IPS-18a (cell line): ENCODE measurements around the gene ACBD6.

Source experiments
- H3K27ac ChIP-seq: one replicate; pipeline ENCODE4 v1.5.1; 2013; ENCODE audit warnings: low read length
- H3K27me3 ChIP-seq: one replicate; pipeline ENCODE4 v1.6.1; 2013; ENCODE audit warnings: mild to moderate bottlenecking, low read length; ENCODE audit not compliant: control insufficient read depth, insufficient read depth
- H3K36me3 ChIP-seq: one replicate; pipeline ENCODE4 v1.6.1; 2013; ENCODE audit warnings: low read depth, low read length; ENCODE audit not compliant: control insufficient read depth
- H3K4me1 ChIP-seq: one replicate; pipeline ENCODE4 v1.6.1; 2013; ENCODE audit warnings: low read depth, low read length; ENCODE audit not compliant: control insufficient read depth
- H3K4me3 ChIP-seq: one replicate; pipeline ENCODE4 v1.5.1; 2013; ENCODE audit warnings: low read length
- H3K9ac ChIP-seq: one replicate; pipeline ENCODE4 v1.6.1; 2013; ENCODE audit warnings: mild to moderate bottlenecking, low read length, moderate library complexity
- H3K9me3 ChIP-seq: one replicate; pipeline ENCODE4 v1.6.1; 2013; ENCODE audit warnings: low read depth, low read length; ENCODE audit not compliant: control insufficient read depth

ACBD6 gene

DNA sequence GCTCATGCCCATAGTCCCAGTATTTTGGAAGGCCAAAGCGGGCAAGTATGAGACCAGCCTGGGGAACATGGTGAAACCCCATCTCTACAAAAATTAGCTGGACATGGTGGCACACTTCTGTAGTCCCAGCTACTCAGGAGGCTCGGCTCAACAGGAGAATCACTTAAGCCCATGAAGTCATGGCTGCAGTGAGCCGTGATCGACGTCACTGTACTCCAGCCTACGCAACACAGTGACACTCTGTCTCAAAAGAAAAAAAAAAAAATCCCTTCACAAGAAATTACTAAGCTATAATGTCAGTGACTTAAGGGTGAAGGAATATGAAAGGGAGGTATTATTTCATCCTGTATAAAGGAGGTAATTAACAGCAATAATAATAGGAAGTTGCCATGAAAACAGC, 99.8 kb downstream of the ACBD6 start:
- Histone ChIP-seq H3K4me1 (no peaks in the 10 kb centered on the region), H3K9ac (no peak overlapping the region), H3K27me3 (no peaks in the 10 kb centered on the region), H3K4me3 (no peak overlapping the region), H3K36me3 (no peaks in the 10 kb centered on the region), H3K27ac (no peak overlapping the region), H3K9me3 (no peaks in the 10 kb centered on the region)

DNA sequence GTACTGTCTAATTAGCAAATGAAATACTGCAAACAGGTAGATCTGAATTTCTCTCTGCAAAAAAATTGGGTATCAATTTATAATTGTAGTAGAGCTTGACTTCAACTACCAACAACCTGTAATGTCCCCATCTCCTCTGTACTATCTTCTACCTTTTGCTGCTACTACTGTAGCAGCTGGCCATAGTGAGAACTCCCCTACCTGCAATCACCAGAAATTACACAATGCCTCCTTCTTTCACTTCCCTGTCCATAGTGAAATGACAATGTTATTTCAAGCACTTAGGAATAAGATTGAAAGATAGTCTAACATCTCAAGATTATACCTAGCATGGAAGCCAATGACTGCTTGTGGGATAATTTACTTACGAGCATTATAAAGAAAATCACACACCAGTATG, 100.4 kb downstream of the ACBD6 start:
- Histone ChIP-seq H3K4me1 (no peaks in the 10 kb centered on the region), H3K4me3 (no peak overlapping the region), H3K27ac (no peak overlapping the region), H3K9ac (no peak overlapping the region), H3K9me3 (no peaks in the 10 kb centered on the region), H3K36me3 (no peaks in the 10 kb centered on the region), H3K27me3 (no peaks in the 10 kb centered on the region)

DNA sequence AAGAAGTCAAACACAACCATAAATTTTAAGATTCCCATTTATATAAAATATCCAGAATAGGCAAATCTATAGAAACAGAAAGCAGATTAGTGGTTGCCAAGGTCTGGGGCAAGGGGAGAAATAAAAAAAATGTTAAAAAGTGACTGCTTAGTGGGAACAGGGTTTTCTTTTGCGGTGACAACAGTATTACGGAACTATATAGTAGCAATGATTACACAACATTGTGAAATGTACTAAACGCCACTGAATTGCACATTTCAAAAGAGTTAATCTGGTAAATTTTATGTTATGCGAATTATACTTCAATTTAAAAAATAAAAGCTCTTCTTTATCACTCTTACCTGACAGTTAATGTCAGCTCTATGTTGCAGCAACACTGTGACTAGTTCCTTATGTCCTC, 105.2 kb downstream of the ACBD6 start:
- Histone ChIP-seq H3K9me3 (no peaks in the 10 kb centered on the region), H3K27ac (no peak overlapping the region), H3K27me3 (no peaks in the 10 kb centered on the region), H3K4me3 (no peak overlapping the region), H3K9ac (no peak overlapping the region), H3K36me3 (no peaks in the 10 kb centered on the region), H3K4me1 (no peaks in the 10 kb centered on the region)

DNA sequence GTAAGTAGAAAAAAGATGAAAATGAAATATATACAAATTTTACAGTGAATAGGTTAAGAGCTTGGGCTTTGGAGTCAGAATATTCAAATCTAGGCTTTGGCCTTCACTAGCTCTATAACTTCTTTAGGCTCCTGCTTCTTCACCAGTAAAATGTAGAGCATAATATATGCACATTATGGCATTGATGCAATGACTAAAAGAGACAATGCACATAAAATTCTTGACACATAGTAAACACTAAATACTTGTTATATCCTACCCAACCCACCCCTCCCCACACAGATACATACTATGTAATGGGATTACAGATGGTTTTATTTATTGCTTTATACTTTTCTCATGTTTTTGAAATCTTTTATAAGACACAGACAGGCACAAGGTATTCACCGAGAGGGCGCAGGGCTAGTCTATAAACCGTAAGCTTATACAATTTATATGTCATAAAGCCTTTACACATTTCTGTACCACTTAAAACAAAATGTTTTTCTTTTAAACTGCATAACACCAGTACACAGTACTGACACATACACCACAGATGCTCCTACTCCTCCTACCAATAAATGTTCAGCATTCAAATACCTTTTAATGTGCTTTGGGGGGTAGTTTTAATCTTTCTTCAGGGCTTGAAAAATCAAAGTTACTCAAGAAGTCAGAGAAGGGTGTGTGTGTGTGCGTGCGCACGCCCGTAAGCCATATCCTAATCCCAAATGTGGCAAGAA, 109.8 kb downstream of the ACBD6 start:
- Histone ChIP-seq H3K4me3 (no peak overlapping the region), H3K9ac (no peak overlapping the region), H3K27me3 (no peaks in the 10 kb centered on the region), H3K27ac (no peak overlapping the region), H3K4me1 (no peaks in the 10 kb centered on the region), H3K9me3 (no peaks in the 10 kb centered on the region), H3K36me3 (no peaks in the 10 kb centered on the region)

DNA sequence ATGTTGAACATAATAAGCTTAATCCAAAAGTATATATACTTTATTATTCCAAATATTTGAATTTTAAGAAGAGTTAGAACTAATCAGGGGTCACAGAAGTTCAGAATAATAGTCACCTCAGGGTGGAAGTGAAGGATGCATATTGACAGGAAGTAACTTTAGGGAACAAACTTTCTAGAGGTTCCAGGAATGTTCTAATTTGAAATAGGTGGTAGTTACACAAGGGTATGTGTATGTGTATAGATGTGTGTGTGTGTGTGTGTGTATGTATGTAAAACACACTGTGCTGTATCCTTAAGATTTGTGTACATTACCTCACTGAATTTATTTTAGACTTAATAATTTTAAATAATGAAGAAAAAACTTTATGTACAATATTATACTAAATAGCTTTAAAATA, 110.4 kb downstream of the ACBD6 start:
- H3K9ac ChIP-seq, result no peak overlapping the region
- no peaks in the 10 kb centered on the region for H3K27me3 ChIP-seq
- no peak overlapping the region for H3K27ac ChIP-seq
- H3K4me3 ChIP-seq, result no peak overlapping the region
- no peaks in the 10 kb centered on the region for H3K9me3 ChIP-seq
- H3K36me3 ChIP-seq, result no peaks in the 10 kb centered on the region
- H3K4me1 ChIP-seq, result no peaks in the 10 kb centered on the region

DNA sequence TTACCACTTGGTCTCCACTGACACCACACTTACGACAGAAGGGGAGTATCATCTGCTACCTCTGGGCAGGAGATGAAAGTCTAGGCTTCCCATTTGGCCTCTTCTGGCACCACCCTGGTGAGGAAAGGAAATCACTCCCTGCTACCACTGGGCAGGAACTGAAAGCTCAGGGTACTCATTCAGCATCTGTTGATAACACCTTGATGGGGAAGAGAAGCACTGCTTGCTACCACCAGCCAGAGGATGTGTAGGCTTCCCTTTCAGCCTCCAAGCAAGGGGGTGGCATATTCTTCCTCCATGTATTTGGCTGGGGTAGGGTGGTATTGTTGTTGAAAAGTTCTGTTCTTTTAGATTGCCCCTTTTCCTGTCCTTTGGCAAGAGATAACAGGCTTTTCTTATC, 115.0 kb downstream of the ACBD6 start:
- H3K4me3 ChIP-seq, result no peak overlapping the region
- H3K36me3 ChIP-seq, result no peaks in the 10 kb centered on the region
- H3K4me1 ChIP-seq, result no peaks in the 10 kb centered on the region
- no peaks in the 10 kb centered on the region for H3K27me3 ChIP-seq
- H3K9ac ChIP-seq, result no peak overlapping the region
- peaks cover 7% of the 10 kb centered on the region for H3K9me3 ChIP-seq
- no peak overlapping the region for H3K27ac ChIP-seq

DNA sequence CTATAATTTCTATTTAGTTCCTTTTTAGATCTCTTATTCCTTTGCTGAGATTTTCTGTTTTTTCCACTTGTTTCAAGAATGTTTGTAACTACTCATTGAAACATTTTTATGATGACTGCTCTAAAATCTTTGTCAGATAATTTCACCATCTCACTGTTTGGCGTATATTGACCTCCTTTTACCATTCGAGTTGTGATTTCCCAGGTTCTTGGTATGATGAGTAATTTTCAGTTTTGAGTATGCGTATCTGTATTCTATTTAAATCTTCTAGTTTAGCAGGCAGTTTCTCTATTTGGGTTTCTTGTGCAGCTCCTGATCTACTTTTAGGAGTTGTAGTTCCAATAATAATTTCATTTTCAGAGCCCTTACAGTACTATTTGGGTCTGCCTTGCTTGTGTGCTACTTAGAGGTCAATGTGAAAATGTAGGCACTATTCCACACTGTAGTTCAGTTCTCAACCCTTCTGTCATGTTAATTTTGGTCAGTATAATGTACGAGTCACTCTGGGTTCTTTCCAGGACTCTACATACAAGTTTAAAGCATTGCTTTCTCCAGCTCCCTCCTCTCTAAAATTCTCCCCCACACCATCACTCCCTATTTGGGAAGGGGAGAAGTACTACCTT, 115.5 kb downstream of the ACBD6 start:
- no peaks in the 10 kb centered on the region for H3K27me3 ChIP-seq
- no peaks in the 10 kb centered on the region for H3K4me1 ChIP-seq
- H3K9me3 ChIP-seq, result peaks cover 10% of the 10 kb centered on the region
- H3K9ac ChIP-seq, result no peak overlapping the region
- no peak overlapping the region for H3K27ac ChIP-seq
- no peak overlapping the region for H3K4me3 ChIP-seq
- no peaks in the 10 kb centered on the region for H3K36me3 ChIP-seq

DNA sequence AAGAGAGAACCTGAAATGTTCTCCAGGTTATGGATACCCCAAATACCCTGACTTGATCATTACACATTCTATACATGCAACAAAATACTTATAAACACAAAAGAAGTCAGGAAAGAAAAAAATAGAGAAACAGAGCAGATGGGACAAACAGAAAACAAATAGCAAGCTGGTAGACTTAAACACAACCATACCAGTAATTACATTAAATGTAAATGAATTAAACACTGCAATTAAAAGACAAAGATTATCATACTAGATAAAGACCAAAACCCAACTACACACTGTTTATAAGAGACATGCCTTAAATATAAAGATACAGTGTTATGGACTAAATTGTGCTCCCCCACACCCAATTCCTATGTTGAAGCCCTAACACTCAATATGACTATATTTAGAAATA, 117.2 kb downstream of the ACBD6 start:
- Histone ChIP-seq H3K27ac (no peak overlapping the region), H3K36me3 (no peaks in the 10 kb centered on the region), H3K4me1 (no peaks in the 10 kb centered on the region), H3K27me3 (no peaks in the 10 kb centered on the region), H3K4me3 (no peak overlapping the region), H3K9ac (no peak overlapping the region), H3K9me3 (peaks cover 18% of the 10 kb centered on the region)

DNA sequence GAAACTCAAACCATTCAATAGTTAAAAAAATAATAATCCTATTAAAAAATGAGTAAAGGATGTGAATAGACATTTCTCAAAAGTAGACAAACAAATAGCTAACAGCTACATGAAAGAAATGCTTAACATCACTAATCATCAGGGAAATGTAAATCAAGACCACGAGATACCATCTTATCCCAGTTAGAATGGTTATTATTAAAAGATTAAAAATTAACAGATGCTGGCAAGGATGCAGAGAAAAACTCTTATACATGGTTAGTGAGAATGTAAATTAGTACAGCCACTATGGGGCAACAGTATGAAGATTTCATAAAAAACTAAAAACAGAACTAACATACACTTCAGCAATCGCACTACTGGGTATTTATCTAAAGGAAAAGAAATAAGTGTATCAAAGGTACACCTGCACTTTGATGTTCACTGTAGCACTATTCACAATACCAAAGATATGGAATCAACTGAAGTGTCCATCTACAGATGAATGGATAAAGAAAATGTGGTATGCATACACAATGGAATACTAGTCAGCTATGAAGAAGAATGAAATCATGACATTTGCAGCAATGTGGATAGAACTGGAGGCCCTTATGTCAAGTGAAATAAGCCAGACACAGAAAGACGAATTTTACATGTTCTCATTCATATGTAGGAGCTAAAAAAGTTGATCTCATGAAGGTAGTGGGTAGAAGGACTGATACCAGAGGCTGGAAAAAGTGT, 117.9 kb downstream of the ACBD6 start:
- H3K9me3 ChIP-seq, result peaks cover 22% of the 10 kb centered on the region
- H3K4me3 ChIP-seq, result no peak overlapping the region
- H3K27ac ChIP-seq, result no peak overlapping the region
- no peaks in the 10 kb centered on the region for H3K27me3 ChIP-seq
- H3K36me3 ChIP-seq, result no peaks in the 10 kb centered on the region
- H3K9ac ChIP-seq, result no peak overlapping the region
- no peaks in the 10 kb centered on the region for H3K4me1 ChIP-seq

DNA sequence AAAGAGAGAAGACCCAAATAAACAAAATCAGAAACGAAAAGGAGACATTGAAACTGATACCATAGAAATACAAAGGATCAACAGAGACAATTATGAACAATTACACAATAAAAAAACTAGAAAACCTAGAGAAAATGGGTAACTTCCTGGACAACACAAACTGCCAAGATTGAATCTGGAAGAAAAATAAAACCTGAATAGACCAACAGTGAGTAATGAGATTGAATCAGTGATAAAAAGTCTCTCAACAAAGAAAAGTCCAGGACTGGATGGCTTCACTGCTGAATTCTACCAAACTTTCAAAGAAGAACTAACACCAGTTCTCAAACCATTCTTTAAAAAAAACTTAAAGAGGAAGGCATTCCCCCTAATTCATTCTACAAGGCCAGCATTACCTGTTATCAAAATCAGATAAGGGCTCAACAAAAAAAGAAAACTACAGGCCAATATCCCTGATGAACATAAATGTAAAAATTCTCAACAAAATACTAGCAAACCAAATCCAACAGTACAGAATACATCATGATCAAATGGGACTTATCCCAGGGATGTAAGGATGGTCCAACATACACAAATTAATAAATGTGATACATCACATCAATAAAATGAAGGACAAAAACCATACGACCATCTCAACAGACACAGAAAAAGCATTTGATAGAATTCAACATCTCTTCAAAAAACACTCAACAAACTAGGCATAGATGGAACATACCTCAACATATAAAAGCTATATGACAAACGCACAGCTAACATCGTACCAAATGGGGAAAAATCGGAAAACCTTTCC, 119.9 kb downstream of the ACBD6 start:
- Histone ChIP-seq H3K27ac (no peak overlapping the region), H3K36me3 (no peaks in the 10 kb centered on the region), H3K9me3 (peaks cover 22% of the 10 kb centered on the region), H3K27me3 (no peaks in the 10 kb centered on the region), H3K4me1 (no peaks in the 10 kb centered on the region), H3K9ac (no peak overlapping the region), H3K4me3 (no peak overlapping the region)

DNA sequence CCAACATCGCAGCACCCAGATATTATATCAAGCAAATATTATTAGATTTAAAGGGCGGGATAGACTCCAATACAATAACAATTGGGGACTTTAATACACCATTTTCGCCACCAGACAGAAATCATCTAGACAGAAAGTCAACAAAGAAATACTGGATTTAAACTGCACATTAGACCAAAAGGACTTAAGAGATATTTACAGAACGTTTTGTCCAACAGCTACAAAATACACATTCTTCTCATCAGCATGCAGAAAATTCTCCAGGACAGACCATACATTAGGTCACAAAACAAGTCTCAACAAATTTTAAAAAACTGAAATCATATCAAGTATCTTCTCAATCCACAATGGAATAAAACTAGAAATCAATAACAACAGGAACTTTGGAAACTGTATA, 121.2 kb downstream of the ACBD6 start:
- peaks cover 22% of the 10 kb centered on the region for H3K9me3 ChIP-seq
- H3K36me3 ChIP-seq, result no peaks in the 10 kb centered on the region

More for the DNA sequence above, 121.2 kb downstream of the ACBD6 start:
- H3K4me3 ChIP-seq, result no peak overlapping the region
- no peak overlapping the region for H3K27ac ChIP-seq
- no peak overlapping the region for H3K9ac ChIP-seq
- H3K27me3 ChIP-seq, result no peaks in the 10 kb centered on the region
- H3K4me1 ChIP-seq, result no peaks in the 10 kb centered on the region
